HG03342 (cell line): ENCODE data around the gene TEDC1.
"Not testable (repeated sequence)": the region's sequence is repeated elsewhere in the genome, so short reads cannot be mapped to it uniquely, and the experiment has no call there.

ENCODE experiments used
- ATAC-seq: cut with Tn5 transposase; IDR thresholded peaks from one replicate; pipeline ENCODE4 v1.9.1; 2021; ENCODE audit warnings: mild to moderate bottlenecking, moderate library complexity; ENCODE audit not compliant: unreplicated experiment

Gene TEDC1

DNA sequence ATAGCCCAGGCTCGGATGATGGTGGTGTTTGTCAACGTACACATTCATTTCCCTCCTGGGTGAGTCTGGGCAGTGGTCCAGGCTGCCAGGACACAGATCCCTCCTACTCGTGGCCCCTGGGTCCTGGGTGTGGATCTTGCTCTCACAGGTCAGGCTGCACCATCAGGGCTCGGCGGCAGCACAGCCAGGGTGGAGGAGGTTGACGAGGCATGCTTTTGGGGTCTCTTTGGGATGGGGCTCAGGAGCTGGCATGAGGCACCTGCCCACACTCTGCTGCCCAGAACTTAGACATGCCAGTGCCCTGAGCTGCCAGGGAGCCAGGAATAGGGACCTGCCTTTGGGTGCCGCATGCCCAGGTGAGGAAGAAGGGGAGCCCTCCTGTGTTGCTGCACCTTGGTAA is 45.0 kb downstream of the TEDC1 start:
- ATAC-seq: no peak

DNA sequence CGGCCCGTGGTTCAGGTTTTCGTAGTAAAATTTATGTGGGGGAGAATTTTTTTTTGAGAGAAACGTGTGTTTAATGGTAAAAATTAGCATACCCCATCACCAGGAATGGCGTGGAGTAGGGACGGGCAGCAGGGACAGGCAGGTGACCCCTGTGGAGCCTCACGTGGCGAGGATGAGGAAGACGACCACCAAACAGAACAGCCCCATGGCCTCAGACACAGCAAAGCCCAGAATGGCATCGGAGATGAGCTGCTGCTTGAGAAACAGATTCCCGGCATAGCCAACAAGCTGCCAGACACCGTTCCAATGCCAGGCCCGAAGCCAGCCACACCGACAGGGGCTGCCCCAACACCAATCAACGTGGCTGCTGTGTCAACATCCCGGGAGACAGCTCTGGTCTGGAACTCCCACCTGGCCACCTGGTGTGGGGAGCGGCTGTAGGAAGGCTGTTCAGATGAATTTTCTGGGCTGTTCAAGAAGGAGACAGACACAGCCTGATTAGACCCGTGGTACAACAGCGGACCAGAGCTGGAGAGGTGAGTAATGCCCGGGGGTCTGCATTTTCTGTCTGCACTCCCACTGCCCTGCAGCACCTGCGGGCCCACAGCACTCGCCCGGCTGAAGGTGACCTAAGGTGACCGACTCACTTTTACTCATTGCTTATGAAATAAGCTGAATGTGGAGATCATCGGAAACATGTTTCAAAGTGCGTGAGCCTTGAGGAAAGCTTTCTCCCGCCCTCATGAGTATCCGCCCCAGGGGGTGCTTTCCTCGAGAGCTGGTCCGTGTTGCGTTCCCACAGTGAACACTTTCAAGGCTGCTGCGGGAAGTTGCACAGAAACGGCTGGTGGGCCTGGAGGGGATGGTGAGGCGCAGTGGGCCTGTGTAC is 45.9 kb downstream of the TEDC1 start:
- ATAC-seq: no peak

DNA sequence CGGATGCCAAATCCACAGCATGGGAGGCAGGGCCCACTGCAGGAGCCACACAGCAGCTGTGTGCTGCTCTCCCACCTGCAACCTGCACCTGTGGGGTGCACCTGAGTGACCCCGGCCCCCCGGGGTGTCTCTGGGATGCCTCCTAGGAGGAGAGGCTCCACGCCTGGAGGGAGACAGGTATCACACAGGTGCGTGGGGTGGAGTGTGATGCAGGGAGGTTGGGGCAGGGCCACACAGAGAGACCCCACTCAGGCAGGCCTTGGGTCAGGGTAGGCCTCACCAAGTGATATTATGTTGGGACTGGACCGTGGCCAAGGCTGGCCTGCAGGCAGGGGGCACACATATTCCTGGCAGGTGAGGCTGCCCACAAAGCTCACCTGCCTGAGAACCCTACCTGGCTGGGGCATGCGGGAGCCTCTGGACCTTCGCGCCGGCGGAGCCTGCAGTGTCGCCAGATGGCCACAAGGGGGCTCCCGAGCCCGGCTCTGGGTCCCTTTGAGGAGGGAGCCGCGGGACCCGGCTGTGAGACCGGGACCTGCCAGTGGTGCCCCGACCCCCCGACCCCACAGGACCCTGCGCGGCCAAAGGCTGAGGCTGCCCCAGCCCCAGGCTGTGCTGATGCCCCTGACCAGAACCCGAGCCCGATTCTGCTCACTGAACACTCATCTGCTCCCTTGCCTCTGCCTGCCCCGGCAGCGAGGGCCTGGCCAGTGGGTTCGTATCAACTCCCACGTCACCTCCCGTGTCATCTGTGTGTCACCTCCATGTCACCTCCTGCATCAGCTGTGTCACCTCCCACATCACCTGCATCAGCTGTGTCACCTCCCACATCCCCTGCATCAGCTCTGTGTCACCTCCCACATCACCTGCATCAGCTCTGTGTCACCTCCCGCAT is 46.8 kb downstream of the TEDC1 start:
- ATAC-seq: no peak

DNA sequence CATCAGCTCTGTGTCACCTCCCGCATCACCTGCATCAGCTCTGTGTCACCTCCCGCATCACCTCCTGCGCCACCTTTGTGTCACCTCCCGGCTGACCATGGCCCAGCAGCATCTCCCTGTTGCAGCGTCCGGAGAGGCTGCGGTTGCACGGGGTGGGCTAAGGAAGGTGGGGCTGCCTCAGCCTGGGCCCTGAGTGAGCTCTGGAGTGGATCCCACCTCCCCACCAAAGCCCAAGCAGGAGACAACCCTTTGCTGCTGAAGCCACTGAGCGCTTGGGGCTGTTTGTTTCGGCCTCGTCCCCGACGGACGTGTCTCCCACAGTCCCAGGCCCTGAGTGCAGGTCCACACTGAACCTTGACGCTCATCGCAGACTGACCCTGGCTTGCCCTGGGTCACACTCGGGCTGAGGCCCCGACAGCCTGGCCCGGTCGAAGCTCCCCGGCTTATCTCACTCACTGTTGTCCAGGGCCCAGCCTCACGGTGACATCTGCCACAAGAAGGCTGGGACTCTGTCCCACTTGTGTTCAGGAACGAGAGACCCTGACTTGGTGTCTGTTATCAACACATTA is 47.5 kb downstream of the TEDC1 start:
- no peak for ATAC-seq

DNA sequence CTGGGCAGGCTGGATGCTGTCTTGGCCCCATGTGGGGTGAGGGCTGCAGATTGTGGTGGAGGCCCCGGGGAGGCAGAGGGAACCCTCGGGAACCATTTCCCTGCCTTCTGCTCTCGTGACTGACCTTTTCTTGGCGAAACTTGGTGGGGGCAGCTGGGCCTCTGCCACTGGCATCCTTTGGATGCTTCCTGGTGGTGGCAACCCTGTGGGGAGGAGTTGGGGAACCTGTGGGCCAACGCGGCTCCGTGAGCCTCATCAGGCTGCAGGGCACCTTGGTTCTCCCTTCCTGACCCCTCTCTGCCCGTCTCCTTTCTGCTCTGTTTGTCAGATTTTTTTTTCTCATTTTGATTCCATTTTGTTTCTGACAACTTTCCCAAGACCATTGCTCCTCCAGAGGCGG is 49.8 kb downstream of the TEDC1 start:
- no peak for ATAC-seq

DNA sequence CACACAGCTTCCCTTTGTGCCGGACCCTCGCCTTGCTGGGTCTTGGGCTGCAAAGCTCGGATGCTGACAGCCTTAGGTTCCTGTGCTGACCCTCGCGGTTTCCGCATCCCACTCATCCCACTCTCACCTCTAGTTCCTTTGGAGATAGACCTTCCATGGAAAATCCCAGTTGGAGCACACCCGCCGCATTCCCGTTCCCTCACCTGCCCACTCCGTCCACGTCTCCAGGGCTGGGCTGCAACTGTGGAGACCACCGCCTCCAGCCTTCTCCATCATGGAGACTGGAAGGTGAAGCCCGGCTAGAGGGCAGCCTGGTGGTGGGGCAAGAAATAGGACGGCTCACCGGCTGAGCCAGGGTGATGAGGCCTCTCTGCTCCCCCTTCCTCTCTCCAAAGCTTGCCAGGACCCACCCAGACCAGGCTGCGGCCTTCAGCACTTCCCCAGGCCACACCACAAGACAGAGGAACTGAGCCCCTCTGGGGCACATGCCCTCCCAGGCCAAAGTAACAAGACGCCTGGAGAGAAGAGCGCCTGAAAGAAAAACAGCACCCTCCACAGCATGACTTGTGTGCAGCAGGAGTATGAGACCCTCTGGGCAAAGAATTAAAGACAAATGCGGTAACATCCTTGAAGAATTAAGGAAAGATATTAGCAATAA is 50.3 kb downstream of the TEDC1 start:
- no peak for ATAC-seq

DNA sequence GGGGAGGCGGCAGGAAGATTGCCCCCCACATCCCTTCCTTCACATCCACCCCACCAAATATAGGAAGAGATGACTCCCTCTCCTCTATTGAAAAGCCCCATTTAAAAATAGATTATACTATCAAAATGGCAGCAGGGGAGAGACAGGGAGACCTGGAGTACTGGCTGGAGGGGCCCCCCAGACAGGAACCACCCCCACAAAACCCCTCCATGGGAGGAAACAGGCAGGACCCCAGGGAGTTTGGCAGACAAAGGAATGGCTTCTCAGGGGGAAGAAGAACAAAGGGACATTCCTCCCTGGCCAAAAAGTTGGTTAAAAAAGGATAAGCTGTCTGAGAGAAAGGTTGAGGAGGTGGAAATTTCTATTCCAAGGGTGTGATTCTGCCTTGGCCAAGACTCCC is 54.6 kb downstream of the TEDC1 start:
- not testable (repeated sequence) for ATAC-seq

DNA sequence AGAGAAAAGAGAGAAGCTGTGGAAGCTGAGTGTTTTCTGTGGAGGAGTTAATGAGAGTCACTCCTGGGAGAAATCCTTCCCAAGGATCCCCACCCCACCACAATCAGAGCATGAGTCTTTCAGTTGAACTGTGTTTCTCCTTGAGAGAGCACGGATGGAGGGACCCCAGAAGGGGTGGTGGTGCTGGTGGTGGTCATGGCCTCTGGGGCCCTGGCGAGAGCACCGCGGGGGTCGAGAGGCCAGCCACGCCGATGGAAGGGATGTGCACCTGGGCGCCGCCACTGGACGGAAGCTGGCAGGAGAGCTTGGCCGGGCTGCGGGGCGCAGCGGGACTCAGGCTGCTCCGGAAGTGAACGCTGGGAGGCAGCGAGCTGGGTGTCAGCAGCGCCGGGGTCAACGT is 55.4 kb downstream of the TEDC1 start:
- not testable (repeated sequence) for ATAC-seq

DNA sequence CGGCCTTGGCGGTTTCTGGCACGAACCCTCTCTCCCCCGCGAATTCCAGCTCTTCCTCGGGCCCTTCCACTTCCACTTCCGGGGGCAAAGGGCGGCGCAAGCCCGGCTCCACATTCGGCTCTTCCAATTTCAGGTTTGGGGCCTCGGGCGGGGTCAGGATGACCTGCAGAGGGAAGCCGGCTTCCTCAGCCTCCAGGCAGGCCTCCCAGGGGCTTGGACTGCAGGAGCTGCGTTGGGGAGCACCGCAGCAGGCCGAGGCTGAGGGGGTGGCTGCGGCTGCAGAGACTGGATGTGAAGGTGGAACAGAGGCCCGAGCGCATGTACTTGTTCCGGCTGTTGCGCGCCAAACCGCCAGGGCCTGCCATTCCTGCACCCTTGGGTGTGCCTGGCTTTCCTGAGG is 56.0 kb downstream of the TEDC1 start:
- not testable (repeated sequence) for ATAC-seq

DNA sequence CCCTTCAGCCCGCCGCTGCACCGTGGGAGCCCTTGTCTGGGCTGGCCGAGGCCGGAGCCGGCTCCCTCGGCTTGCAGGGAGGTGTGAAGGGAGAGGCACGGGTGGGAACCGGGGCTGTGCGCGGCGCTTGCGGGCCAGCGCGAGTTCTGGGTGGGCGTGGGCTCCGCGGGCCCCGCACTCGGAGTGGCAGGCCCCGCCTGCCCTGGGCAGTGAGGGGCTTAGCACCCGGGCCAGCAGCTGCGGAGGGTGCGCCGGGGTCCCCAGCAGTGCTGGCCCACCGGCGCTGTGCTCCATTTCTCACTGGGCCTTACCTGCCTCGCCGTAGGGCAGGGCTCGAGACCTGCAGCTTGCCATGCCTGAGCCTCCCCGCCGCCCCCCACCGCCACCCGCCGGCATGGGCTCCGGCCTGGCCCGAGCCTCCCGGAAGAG is 56.7 kb downstream of the TEDC1 start:
- no peak for ATAC-seq
